NOMO-1 (cell line): ENCODE measurements around the gene ANKRD63.

Source experiments
- DNase-seq, 2 experiments: peaks; one replicate each; lab custom pipeline; 2025; ENCODE audit not compliant: unreplicated experiment in 2 of 2; lab: John Stamatoyannopoulos, UW

Gene ANKRD63

GRCh38 chr15:40314723-40315276 is 31.9 kb upstream of the ANKRD63 start:
- no peak for DNase-seq

DNA sequence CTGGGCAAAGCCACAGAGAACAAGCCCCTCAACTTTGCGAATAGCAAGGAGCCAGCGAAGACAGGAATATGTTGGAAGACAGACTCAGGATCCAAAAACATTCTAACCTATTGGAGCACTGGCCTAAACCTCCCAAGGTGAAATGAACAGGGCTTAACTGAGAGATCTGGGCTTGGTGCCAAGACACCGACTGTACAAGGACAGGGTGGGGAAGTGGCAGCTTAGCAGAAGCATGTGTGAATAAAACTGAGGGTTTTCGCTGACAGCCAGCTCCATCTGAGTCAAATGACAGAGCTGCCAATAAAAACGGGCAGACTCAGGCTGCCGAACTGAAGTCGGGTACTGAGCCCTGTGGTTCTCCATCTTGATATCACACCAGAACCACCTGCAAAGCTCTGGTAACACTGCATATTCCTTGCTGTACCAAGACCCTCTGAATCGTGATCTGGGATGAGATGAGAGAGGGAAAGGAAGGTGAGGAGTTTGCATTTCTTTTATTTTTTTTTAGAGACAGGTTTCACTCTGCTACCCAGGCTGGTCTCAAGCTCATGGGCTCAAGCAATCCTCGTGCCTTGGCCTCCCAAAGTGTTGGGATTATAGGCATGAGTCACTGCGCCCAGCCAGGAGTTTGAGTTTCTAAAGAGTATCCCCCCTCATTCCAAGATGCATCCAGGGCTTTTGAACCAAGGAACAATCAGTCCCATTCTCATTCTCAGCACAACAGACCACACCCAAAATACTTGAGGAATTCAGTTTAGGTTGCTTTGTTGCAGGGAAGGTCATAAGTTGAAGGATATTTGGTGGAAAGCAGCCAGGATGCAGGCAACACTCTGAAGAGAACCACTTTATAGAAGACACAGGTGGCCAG is 30.9 kb upstream of the ANKRD63 start:
- peak; percentile 24 to 56 for DNase-seq

DNA sequence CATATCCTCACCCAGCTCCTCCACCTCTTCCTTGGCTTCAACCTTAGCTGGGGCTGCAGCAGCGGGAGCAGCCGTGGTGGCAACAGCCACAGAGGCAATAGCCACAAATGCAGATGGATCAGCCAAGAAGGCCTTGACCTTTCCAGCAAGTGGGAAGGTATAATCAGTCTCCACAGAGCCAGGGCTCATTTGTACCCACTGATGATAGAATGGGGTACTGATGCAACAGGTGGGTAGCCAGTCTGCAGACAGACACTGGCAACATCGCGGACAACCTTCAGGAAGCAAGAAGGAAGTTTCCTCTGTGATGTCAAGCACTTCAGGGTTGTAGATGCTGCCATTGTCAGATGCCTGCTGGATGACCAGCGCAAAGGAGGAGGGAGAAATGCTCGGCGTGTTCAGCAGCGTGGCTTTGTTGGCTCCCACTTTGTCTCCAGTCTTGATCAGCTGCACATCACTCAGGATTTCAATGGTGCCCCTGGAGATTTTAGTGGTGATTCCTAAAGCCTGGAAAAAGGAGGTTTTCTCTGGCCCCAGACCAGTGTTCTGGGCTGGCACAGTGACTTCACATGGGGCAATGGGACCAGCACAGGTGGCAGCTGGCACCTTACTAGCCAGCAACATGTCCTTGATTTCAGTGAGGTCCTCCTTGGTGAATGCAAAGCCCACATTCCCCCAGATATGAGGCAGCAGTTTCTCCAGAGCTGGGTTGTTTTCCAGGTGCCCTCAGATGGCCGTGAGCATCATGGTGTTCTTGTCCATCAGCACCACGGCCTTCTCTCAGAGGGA is 29.7 kb upstream of the ANKRD63 start:
- no peak for DNase-seq

DNA sequence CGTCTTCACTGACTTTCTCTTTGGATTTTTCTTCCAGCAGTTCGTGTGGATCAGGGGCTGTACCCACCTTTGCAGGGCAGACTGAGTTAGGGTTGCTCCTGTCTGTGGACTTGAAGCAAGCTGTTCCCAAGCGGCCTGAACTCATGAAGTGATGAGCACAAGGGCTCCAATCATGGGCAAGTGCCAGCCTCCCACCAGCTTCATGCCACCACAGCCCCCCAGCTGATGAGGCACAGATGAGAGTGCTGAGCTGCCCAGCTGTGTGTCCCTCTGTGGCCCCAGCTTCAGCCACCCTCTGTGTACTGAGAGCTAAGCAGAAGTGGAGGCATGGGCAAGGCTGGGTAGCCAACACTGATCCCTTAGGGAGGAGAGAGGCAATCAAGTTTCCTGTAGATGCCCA is 28.1 kb upstream of the ANKRD63 start:
- no peak for DNase-seq

- DNase-seq: peak; percentile 60 to 63
These were observed 27.4 kb upstream of the ANKRD63 start for GRCh38 chr15:40310001-40310959.

DNA sequence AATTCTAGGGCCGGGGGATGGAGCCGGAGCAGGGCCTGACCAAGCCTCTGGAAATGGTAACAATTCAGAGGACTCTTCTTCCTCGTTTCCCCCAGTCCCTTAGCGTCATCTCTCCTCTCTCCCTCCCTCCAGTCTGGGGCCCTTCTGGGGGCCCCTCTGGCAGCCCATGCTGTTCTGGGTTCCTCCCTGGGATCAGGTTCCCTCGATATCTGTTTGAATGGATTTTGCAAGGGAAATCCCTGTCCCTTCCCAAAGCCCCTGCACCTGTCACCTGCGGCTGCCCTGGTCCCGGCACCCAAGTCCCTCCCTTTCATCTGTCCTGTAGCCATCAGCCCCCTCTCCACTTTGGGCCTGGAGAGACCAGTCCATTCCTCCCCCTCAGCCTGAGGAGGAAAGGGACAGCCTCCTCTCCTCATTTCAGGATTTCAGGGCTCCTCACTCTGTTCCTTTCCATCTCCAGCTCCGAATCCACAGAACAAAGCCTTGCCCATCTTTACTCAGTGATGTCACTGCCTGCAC is 26.5 kb upstream of the ANKRD63 start:
- no peak for DNase-seq

DNA sequence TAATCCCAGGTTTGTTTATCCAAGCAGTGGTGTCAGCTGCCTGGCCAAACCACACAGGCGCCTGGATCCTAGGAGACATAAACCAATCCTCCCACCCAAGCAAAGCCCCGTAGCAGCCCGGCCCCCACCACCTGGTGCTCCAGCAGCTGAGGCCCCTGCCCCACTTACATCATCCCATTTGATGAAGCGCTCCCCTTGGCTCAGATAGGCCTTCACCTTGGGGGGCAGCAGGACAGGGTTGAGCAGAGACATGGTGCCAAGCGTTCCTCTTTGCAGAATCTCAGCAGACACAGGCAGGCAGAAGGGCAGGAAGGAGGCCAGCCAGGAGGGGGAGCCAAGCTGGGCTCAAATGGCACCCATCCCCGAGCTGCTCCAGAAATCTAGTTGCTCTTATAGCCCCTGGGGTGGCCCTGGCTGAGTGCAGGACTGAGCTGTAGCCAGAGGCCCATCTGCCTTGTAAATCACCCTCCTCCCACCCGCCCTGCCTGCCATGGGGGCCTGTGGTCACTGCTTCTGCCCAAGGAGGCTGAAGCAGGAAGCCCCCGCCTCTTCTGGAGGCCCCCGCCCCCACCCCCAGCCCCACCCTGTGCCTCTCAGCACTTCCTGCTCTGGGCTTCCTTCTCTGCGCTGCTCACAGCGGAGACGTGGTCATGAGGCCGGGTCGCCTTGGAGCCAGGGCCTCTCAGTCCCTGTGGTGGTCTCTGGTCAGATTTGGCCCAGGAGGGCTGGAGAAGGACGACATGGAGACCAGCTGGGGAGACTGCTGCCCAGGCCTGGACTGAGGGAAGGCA is 24.8 kb upstream of the ANKRD63 start, which contains the start of gene PLCB2:
Gene PLCB2 (minus strand): TSS at position 515 of the 791 bp plus-strand sequence. CDS start 263 bp downstream, at position 252.
- peak; percentile 85 to 86 for DNase-seq

- DNase-seq: peak in 1 of 2 experiments; percentile 25
These were observed 24.0 kb upstream of the ANKRD63 start for GRCh38 chr15:40306908-40307307.

- DNase-seq: peak; percentile 17 to 22
These were observed 23.5 kb upstream of the ANKRD63 start for GRCh38 chr15:40306371-40306770.

DNA sequence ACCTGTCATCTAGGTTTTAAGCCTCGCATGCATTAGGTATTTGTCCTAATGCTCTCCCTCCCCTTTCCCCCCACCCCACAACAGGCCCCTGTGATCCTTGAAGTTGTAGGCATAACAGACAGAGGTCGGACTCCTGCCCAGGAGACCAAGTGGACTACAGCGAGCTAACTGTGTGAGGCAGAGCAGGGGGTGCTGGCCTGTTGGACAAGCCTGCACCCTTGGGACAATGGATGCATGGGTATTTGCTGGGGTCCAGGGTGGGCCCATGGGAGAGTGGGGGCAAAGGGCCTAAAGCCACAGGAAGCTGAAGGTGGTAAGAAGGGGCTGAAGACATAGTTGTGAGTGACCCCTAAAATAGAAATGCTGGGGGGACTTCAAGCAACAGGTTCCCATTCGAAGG is 22.4 kb upstream of the ANKRD63 start:
- no peak for DNase-seq

DNA sequence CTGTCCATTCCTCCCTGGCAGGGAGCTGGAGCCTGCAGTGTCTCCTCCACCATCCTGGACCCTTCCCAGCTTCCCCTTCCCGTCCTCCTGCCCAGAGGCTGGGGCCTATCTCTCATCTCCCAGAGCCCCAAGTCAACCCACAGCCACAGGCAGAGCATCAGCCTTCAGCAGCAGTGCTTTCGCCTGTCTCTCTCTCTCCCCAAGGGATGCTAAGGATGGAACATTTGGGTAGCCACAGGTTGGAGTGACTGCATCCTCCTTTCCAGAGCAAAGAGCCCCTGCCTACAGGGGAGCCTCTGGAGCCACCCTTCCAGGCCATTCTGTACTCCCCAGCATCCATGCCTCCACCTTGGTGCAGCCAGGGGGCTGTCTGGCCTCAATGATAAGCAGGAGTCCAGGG is 20.7 kb upstream of the ANKRD63 start:
- DNase-seq: no peak

- no peak for DNase-seq
These were observed 20.1 kb upstream of the ANKRD63 start for GRCh38 chr15:40302981-40303380.

GRCh38 chr15:40302288-40302886 is 19.5 kb upstream of the ANKRD63 start:
- no peak for DNase-seq

- no peak for DNase-seq
These were observed 18.8 kb upstream of the ANKRD63 start for GRCh38 chr15:40301467-40302179.

DNA sequence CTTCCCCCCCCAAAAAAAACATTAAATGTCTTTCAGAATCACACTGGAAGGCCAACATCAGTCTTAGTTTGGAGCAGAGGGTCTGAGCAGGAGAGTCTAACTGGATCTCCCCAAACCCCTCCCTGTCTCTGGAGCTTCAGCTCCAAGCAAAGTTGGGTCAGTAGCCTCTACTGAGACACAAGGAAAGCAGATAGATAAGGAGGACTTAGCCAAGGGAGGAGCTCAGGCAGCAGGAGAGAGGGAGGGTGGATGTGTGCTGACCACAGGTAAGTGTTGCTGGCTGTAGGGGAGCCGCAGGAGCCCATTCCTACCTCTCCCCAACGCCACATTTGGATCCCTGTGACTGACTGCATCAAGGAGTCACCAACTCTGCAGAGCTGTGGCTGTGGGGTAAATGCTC is 17.9 kb upstream of the ANKRD63 start:
- DNase-seq: no peak

DNA sequence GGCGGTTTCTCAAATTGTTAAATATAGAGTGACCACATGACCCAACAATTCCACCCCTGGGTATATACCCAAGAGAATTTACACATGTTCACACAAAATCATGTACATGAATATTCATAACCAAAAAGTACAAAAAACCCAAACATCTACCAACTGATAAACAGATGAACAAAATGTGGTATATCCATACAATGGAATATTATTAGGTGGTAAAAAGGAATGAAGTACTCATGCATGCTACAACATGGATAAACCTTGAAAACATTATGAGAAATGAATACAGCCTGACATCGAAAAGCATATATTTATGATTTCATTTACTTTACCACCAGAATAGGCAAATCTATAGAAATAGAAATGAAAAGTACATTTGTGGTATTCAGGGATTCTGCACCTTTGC is 17.5 kb upstream of the ANKRD63 start:
- no peak for DNase-seq

DNA sequence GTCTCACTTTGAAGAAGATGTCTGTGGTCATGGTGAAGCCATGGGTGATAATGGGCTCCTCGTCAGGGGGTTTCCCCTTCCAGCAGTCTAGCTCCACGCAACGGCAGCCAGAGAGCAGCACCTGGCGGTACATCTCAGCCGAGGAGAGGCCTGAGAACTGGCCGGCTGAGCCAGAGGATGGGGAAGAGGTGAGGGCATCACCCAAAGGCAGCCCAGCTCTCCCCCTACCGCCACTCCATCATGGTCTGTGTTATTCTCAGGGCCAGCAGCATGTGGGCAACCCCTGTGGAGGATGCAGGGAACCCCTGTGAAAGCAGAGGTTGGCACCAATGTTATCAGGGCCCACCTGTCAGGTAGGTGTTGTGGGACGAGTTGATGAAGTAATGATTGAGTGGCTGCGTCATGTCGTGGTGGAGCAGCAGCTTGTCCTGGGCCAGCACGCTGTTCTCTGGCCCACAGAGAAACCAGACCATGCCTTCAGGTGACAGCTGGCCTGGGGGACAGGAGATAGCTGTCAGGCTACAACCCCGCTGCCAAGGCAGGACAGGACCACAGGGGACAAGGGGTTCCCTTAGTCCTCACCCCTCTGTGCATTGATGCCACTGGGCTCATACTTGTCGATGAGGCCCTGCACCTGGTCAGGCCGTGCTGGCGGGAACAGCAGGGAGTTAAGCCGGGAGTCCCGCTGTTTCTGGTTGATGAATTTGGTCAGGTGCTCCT is 15.5 kb upstream of the ANKRD63 start:
- no peak for DNase-seq

- no peak for DNase-seq
These were observed 14.5 kb upstream of the ANKRD63 start for GRCh38 chr15:40297356-40297755.
